MM.1S (cell line): Measurements from ENCODE around the gene CHID1.

Experiments
- DNase-seq: peaks from one replicate; pipeline ENCODE4 v3.0.0-alpha.2; 2015
- H2AFZ ChIP-seq: fragments of 300-600 bp; sonication (generic); 2 replicates; pipeline ENCODE4 v1.6.0; 2016; ENCODE audit warnings: antibody characterized with exemption, low read length
- H3F3A ChIP-seq: fragments of 300-600 bp; sonication (generic); 2 replicates; pipeline ENCODE4 v1.6.1; 2016; ENCODE audit warnings: mild to moderate bottlenecking, antibody characterized with exemption, low read length, moderate library complexity, mixed read lengths; ENCODE audit not compliant: insufficient read depth
- H3K27ac ChIP-seq: fragments of 300-600 bp; sonication (generic); 2 replicates; pipeline ENCODE4 v1.5.1; 2016; ENCODE audit warnings: mild to moderate bottlenecking, low read length
- H3K27me3 ChIP-seq: fragments of 300-600 bp; sonication (generic); replicated peaks from 2 replicates; pipeline ENCODE4 v1.6.0; 2016; ENCODE audit warnings: low read length; ENCODE audit not compliant: insufficient read depth
- H3K36me3 ChIP-seq: fragments of 300-600 bp; sonication (generic); replicated peaks from 2 replicates; pipeline ENCODE4 v1.6.1; 2016; ENCODE audit warnings: mild to moderate bottlenecking, low read length, mixed read lengths; ENCODE audit not compliant: insufficient read depth
- H3K4me1 ChIP-seq: fragments of 300-600 bp; sonication (generic); 2 replicates; pipeline ENCODE4 v1.6.1; 2016; ENCODE audit warnings: low read length, mixed read lengths
- H3K4me2 ChIP-seq: fragments of 300-600 bp; sonication (generic); 2 replicates; pipeline ENCODE4 v1.6.0; 2016; ENCODE audit warnings: low read depth, low read length
- H3K4me3 ChIP-seq: fragments of 300-600 bp; sonication (generic); 2 replicates; pipeline ENCODE4 v1.5.1; 2016; ENCODE audit warnings: low read length, mixed read lengths
- H3K79me2 ChIP-seq: fragments of 300-600 bp; sonication (generic); 2 replicates; pipeline ENCODE4 v1.6.1; 2016; ENCODE audit warnings: mixed run types, low read length, mixed read lengths
- H3K9ac ChIP-seq: fragments of 300-600 bp; sonication (generic); 2 replicates; pipeline ENCODE4 v1.6.1; 2016; ENCODE audit warnings: low read length, mixed read lengths
- H3K9me2 ChIP-seq: fragments of 300-600 bp; sonication (generic); replicated peaks from 2 replicates; pipeline ENCODE4 v1.6.1; 2016; ENCODE audit warnings: mild to moderate bottlenecking, low read length, mixed read lengths; ENCODE audit not compliant: insufficient read depth
- H3K9me3 ChIP-seq: fragments of 300-600 bp; sonication (generic); replicated peaks from 2 replicates; pipeline ENCODE4 v1.6.1; 2016; ENCODE audit warnings: mild to moderate bottlenecking, low read length, mixed read lengths; ENCODE audit not compliant: insufficient read depth
- H4K20me1 ChIP-seq: fragments of 300-600 bp; sonication (generic); 2 replicates; pipeline ENCODE4 v1.6.1; 2016; ENCODE audit warnings: mild to moderate bottlenecking, low read length, moderate library complexity, mixed read lengths; ENCODE audit not compliant: insufficient read depth
- CTCF ChIP-seq: fragments of 300-600 bp; sonication (generic); IDR thresholded peaks from 2 replicates; pipeline ENCODE4 v1.5.1; 2016; ENCODE audit warnings: antibody characterized with exemption, low read length, mixed read lengths
- EZH2 ChIP-seq: fragments of 300-600 bp; sonication (generic); optimal IDR thresholded peaks from 2 replicates; pipeline ENCODE3; 2017; ENCODE audit warnings: low read depth, mild to moderate bottlenecking, antibody characterized with exemption, low read length, mixed read lengths
- EZH2phosphoT487 ChIP-seq: fragments of 300-600 bp; sonication (generic); IDR thresholded peaks from 2 replicates; pipeline ENCODE4 v1.6.1; 2018; ENCODE audit warnings: antibody characterized with exemption, low read length

CHID1 gene

DNA sequence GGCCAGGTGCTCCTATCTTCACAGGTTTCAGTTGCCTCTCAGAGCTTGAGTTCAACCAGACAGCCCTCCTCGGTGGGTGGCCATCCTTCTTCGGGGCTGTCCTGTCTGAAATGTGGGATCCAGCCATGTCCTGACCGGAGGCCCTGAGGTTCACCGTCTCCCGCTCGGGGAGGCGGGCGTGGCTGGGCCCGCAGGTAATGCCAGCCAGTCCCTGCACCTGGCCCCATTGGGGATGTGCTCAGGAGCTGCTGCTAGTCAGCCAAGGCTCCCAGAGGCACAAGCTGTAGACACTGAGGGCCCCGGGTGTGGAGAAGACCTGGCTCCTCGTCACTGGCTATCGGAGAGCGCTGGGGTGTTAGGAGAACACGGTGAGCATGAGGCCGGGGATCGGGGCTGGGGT, 35.4 kb downstream of the CHID1 start:
- H4K20me1 ChIP-seq, result no peaks in the 10 kb centered on the region
- TF ChIP-seq CTCF, result no peak
- no peak for TF ChIP-seq EZH2
- no peak for TF ChIP-seq EZH2phosphoT487
- H3K9ac ChIP-seq, result no peak overlapping the region
- no peaks in the 10 kb centered on the region for H3K36me3 ChIP-seq
- H3K4me1 ChIP-seq, result no peaks in the 10 kb centered on the region
- H3K4me2 ChIP-seq, result no peak overlapping the region
- no peak overlapping the region for H2AFZ ChIP-seq
- no peak for DNase-seq
- H3K9me3 ChIP-seq, result no peaks in the 10 kb centered on the region
- no peak overlapping the region for H3K4me3 ChIP-seq
- no peaks in the 10 kb centered on the region for H3F3A ChIP-seq
- H3K27ac ChIP-seq, result no peak overlapping the region
- H3K79me2 ChIP-seq, result no peaks in the 10 kb centered on the region
- no peaks in the 10 kb centered on the region for H3K9me2 ChIP-seq
- H3K27me3 ChIP-seq, result no peaks in the 10 kb centered on the region

GRCh38 chr11:873706-874105, 36.9 kb downstream of the CHID1 start:
- no peak overlapping the region for H3K4me3 ChIP-seq
- H3K9me2 ChIP-seq, result no peaks in the 10 kb centered on the region
- H3K4me2 ChIP-seq, result no peak overlapping the region
- no peak overlapping the region for H2AFZ ChIP-seq
- no peak overlapping the region for H3K9ac ChIP-seq
- H3K36me3 ChIP-seq, result no peaks in the 10 kb centered on the region
- H4K20me1 ChIP-seq, result no peaks in the 10 kb centered on the region
- H3K9me3 ChIP-seq, result no peaks in the 10 kb centered on the region
- TF ChIP-seq EZH2phosphoT487, result no peak
- no peak for TF ChIP-seq EZH2
- TF ChIP-seq CTCF, result no peak
- H3F3A ChIP-seq, result no peaks in the 10 kb centered on the region
- no peaks in the 10 kb centered on the region for H3K27me3 ChIP-seq
- H3K27ac ChIP-seq, result no peak overlapping the region
- no peak for DNase-seq
- H3K4me1 ChIP-seq, result no peaks in the 10 kb centered on the region
- H3K79me2 ChIP-seq, result no peaks in the 10 kb centered on the region

DNA sequence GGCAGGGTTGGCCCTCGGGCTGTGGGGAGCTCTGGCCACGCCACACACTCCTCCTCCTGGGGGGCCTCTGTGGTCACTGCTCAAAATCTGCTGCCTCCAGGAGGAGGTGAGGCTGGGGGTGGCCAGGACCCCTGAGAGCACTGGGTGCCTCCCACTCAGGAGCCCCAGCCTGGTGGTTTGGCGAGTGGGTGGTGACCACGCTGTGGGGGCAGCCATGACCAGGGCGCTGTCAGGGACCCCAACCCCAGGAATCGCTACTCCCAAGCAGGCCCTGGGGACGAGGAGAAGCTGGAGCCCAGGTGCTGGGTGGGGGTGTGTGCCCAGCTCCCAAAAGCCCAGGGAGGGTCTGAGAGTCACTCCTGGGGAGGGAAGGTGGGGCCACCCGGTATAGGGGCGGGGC, 37.8 kb downstream of the CHID1 start:
- H3K9me2 ChIP-seq, result no peaks in the 10 kb centered on the region
- H3F3A ChIP-seq, result no peaks in the 10 kb centered on the region
- TF ChIP-seq EZH2 (no peak), CTCF (no peak), EZH2phosphoT487 (no peak)
- no peaks in the 10 kb centered on the region for H3K79me2 ChIP-seq
- no peaks in the 10 kb centered on the region for H3K9me3 ChIP-seq
- H2AFZ ChIP-seq, result no peak overlapping the region
- H3K4me2 ChIP-seq, result no peak overlapping the region
- H3K4me3 ChIP-seq, result no peak overlapping the region
- no peak for DNase-seq
- H3K9ac ChIP-seq, result no peak overlapping the region
- H4K20me1 ChIP-seq, result no peaks in the 10 kb centered on the region
- no peaks in the 10 kb centered on the region for H3K36me3 ChIP-seq
- no peak overlapping the region for H3K27ac ChIP-seq
- H3K4me1 ChIP-seq, result no peaks in the 10 kb centered on the region
- H3K27me3 ChIP-seq, result no peaks in the 10 kb centered on the region
